HEK293T (cell line): ENCODE measurements around the gene AP1G2.

Source experiments
- CTCF ChIA-PET: fragments of 350-600 bp; formaldehyde crosslinking; extraction: SDS; loops from one replicate; lab custom pipeline; 2021; ENCODE audit warnings: antibody characterized with exemption, inconsistent platforms; lab: Yijun Ruan, JAX
- POLR2A ChIA-PET: fragments of 350-600 bp; formaldehyde crosslinking; extraction: SDS; loops from one replicate; lab custom pipeline; 2020; ENCODE audit warnings: antibody characterized with exemption, inconsistent platforms; lab: Yijun Ruan, JAX
- DNase-seq: peaks from one replicate; pipeline ENCODE4 v3.0.0; 2012; ENCODE audit warnings: mixed read lengths; ENCODE audit errors: extremely low spot score
- ARNT ChIP-seq: fragments of 450-650 bp; IDR thresholded peaks from 2 replicates; pipeline ENCODE4 v1.6.1; 2017; ENCODE audit warnings: mild to moderate bottlenecking
- BHLHE40 ChIP-seq: fragments of 450-650 bp; IDR thresholded peaks from 2 replicates; pipeline ENCODE4 v1.6.1; 2016; ENCODE audit warnings: mild to moderate bottlenecking, moderate library complexity, borderline replicate concordance
- CTBP1 ChIP-seq: fragments of 450-650 bp; IDR thresholded peaks from 2 replicates; pipeline ENCODE4 v1.6.1; 2016; ENCODE audit warnings: borderline replicate concordance
- ELF4 ChIP-seq: fragments of 450-650 bp; IDR thresholded peaks from 2 replicates; pipeline ENCODE4 v1.6.1; 2017; ENCODE audit warnings: antibody characterized with exemption
- FOXA1 ChIP-seq: fragments of 450-650 bp; IDR thresholded peaks from 2 replicates; pipeline ENCODE4 v1.6.1; 2016; ENCODE audit warnings: mild to moderate bottlenecking
- FOXK2 ChIP-seq: fragments of 450-650 bp; IDR thresholded peaks from 2 replicates; pipeline ENCODE4 v1.6.1; 2016; ENCODE audit warnings: mild to moderate bottlenecking
- FOXM1 ChIP-seq: fragments of 450-650 bp; IDR thresholded peaks from 2 replicates; pipeline ENCODE4 v1.6.1; 2017; ENCODE audit warnings: mild to moderate bottlenecking, borderline replicate concordance
- HDGF ChIP-seq: fragments of 450-650 bp; IDR thresholded peaks from 2 replicates; pipeline ENCODE4 v1.6.1; 2017; ENCODE audit warnings: antibody characterized with exemption, borderline replicate concordance
- L3MBTL2 ChIP-seq: fragments of 450-650 bp; conservative IDR thresholded peaks from 2 replicates; pipeline ENCODE4 v1.6.1; 2016; ENCODE audit warnings: mild to moderate bottlenecking
- LEF1 ChIP-seq: fragments of 450-650 bp; IDR thresholded peaks from 2 replicates; pipeline ENCODE4 v1.6.1; 2017; ENCODE audit warnings: mild to moderate bottlenecking, borderline replicate concordance
- NFRKB ChIP-seq: fragments of 450-650 bp; IDR thresholded peaks from 2 replicates; pipeline ENCODE4 v1.6.1; 2016; ENCODE audit warnings: mild to moderate bottlenecking, moderate library complexity
- SP1 ChIP-seq: fragments of 450-650 bp; IDR thresholded peaks from 2 replicates; pipeline ENCODE4 v1.6.1; 2017
- SUZ12 ChIP-seq: fragments of 450-650 bp; IDR thresholded peaks from 2 replicates; pipeline ENCODE4 v1.6.1; 2016; ENCODE audit warnings: mild to moderate bottlenecking
- TARDBP ChIP-seq: fragments of 450-650 bp; IDR thresholded peaks from 2 replicates; pipeline ENCODE4 v1.6.1; 2016
- ZNF384 ChIP-seq: fragments of 450-650 bp; IDR thresholded peaks from 2 replicates; pipeline ENCODE4 v1.6.1; 2016
- TF ChIP-seq, protein P1 (sequence below): fragments of 450-650 bp; IDR thresholded peaks from 2 replicates; pipeline ENCODE4 v1.6.1; 2016

The AP1G2 gene

GRCh38 chr14:23555533-23555881 lies 12.1 kb downstream of the AP1G2 start:
- CTCF ChIA-PET, result interaction anchor here (0.7 to 1.5 kb wide), 4 partner anchors 18 to 77 kb away, joined by 3 to 4 read pairs (median 3); no protein-coding TSS in a partner anchor
- TF ChIP-seq SP1 (no peak), BHLHE40 (no peak), FOXA1 (no peak), SUZ12 (no peak), TARDBP (no peak), FOXM1 (no peak), ELF4 (no peak), NFRKB (no peak)
- TF ChIP-seq, protein P1, sequence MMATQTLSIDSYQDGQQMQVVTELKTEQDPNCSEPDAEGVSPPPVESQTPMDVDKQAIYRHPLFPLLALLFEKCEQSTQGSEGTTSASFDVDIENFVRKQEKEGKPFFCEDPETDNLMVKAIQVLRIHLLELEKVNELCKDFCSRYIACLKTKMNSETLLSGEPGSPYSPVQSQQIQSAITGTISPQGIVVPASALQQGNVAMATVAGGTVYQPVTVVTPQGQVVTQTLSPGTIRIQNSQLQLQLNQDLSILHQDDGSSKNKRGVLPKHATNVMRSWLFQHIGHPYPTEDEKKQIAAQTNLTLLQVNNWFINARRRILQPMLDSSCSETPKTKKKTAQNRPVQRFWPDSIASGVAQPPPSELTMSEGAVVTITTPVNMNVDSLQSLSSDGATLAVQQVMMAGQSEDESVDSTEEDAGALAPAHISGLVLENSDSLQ, result no peak
- POLR2A ChIA-PET, result interaction anchor here (0.5 to 2.3 kb wide), 12 partner anchors 11 to 378 kb away, joined by 3 to 10 read pairs (median 4); partner anchors contain the start of genes AP1G2 and PABPN1
- no peak for DNase-seq

DNA sequence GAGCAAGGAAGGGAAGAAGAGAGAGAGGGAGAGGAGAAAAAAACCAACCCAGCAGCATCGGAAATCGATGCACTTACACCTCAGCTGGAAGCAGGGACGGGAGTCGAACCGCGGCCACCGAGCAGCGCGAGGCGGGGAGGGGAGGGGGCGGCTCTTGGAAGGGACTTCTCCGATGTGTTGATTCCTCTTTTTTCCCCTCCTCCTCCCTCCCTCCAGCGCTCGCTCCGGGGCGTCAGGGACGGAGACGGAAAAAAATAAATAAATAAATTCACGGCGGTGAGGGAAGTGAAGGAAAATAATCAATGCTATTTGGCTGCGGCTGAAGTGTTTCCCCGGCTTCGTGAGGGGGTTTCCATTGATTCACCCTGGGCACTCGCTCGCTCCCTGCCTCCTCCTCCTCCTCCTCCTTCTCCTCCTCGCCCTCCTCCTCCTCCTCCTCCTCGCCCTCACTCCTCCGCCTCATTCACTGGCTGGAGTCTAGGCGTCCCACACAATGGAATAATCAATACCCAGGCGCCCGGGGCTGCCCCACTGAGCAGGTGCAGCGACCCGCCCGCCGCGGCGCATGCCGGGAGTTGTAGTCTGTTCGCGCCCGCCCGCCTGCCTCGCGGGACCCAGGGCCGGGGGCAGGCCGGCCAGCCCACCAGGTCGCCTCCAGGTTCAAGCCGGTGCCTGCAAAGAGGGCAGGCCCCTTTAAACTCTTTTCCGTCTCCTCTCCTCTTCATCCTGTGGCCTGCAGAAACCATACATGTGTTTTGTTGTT lies 16.1 kb downstream of the AP1G2 start, which contains the start of gene ZFHX2:
ZFHX2 (minus strand) TSS at position 500 of the 763 bp plus-strand sequence. CDS start 16,440 bp downstream, outside the sequence.
- TF ChIP-seq HDGF (no peak), BHLHE40 (no peak), FOXK2 (no peak), CTBP1 (no peak), FOXA1 (no peak), LEF1 (no peak), ARNT (no peak), ELF4 (no peak)
- TF ChIP-seq, protein P1, result no peak; the same call in 1 of the 2 replicates
- DNase-seq, result peak; percentile 81
- ChIA-PET POLR2A (interaction anchor here (0.7 to 2.4 kb wide), 4 partner anchors 8 to 82 kb away, joined by 3 to 9 read pairs (median 4); partner anchors contain the start of genes AP1G2 and NGDN), CTCF (interaction anchor here (0.5 to 1.9 kb wide), 4 partner anchors 8 to 85 kb away, joined by 3 to 8 read pairs (median 4); no protein-coding TSS in a partner anchor)

DNA sequence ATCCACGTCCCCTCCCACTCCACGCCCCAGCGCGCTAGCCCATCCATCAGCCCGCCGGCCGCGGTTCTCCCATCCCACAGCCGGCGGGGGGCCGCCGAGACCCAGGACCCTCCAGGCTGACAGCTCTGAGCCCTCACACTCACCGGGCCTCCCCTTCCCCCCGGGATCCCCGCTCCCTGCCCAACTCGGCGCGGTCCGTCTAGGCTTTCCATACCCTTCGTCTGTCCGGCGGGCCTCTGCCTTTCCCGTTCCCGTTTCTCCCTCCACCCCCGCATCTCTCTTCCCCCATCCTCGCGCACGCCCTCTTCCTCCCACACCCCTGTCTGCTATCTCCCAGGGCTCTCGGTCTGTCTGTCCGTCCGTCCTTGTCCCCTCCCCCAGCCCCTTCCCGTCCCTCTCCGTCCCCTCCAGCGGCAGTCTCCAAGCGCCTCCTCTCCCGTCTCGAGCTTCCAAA lies 16.8 kb downstream of the AP1G2 start:
- no peak for DNase-seq
- ChIA-PET CTCF (interaction anchor here (0.7 to 1.9 kb wide), 2 partner anchors 9 to 18 kb away, joined by 3 to 8 read pairs; no protein-coding TSS in a partner anchor), POLR2A (interaction anchor here (0.9 to 2.4 kb wide), 3 partner anchors 9 to 228 kb away, joined by 3 to 9 read pairs (median 4); partner anchors contain the start of gene AP1G2)
- TF ChIP-seq TARDBP, result no peak
- no peak for TF ChIP-seq NFRKB
- no peak for TF ChIP-seq FOXA1
- no peak for TF ChIP-seq BHLHE40

DNA sequence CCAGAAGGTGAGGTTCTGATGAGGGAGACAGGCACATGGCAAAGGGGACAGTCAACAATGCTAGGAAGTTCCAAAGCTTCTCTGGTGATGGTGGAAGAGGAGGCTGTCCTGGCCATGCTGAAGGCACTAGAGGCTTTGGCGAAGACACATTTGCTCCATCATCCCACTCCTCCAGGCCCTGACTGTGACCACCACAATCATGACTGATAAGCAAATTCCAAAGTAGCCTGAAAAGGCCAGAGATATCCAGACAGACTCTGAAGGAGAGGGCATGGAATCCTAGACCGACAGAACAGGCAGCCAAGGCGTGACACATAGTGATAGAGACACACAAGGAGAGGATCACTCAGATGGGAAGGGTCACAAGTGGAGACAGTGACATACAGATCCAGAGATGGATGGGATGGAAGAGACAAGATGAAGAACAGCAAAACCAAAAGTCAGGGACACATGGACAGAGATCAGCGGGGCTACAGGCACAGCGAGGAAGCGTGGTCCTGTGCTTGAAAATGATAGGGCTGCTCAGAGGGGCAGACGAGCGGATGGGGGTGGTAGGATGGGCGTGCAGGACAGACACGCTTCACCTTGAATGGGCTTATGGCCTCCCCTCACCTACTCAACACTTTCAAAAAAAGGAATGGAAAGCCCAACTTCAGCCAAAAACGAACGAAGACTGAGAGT lies 17.3 kb downstream of the AP1G2 start:
- ChIA-PET POLR2A (interaction anchor here (0.9 to 1.2 kb wide), 2 partner anchors 11 to 228 kb away, joined by 4 read pairs; no protein-coding TSS in a partner anchor), CTCF (interaction anchor here (1.0 to 1.9 kb wide), 2 partner anchors 10 to 72 kb away, joined by 3 to 8 read pairs; no protein-coding TSS in a partner anchor)
- TF ChIP-seq HDGF, result no peak
- TF ChIP-seq CTBP1, result no peak
- TF ChIP-seq, protein P1, result no peak
- no peak for TF ChIP-seq FOXA1
- TF ChIP-seq ELF4, result no peak
- TF ChIP-seq FOXK2, result no peak
- no peak for TF ChIP-seq FOXM1
- no peak for TF ChIP-seq ZNF384
- TF ChIP-seq SP1, result no peak
- TF ChIP-seq ARNT, result no peak
- TF ChIP-seq L3MBTL2, result no peak
- no peak for TF ChIP-seq NFRKB
- TF ChIP-seq SUZ12, result no peak
- TF ChIP-seq TARDBP, result no peak
- no peak for DNase-seq

- POLR2A ChIA-PET, result interaction anchor here (0.9 to 1.3 kb wide), 2 partner anchors 9 to 13 kb away, joined by 4 to 6 read pairs; no protein-coding TSS in a partner anchor
- TF ChIP-seq ZNF384, result no peak
- TF ChIP-seq, protein P1, result peak; percentile 59
- CTCF ChIA-PET, result interaction anchor here (0.7 to 1.9 kb wide), 4 partner anchors 8 to 70 kb away, joined by 3 to 6 read pairs (median 4); no protein-coding TSS in a partner anchor
- DNase-seq, result no peak
Observed at GRCh38 chr14:23548351-23549318, 19.0 kb downstream of the AP1G2 start.
